GM21360 (cell line): ENCODE results near the gene EPHB6.

ENCODE experiments used
- ATAC-seq: cut with Tn5 transposase; IDR thresholded peaks from one replicate; pipeline ENCODE4 v1.9.1; 2021; ENCODE audit warnings: mild to moderate bottlenecking, moderate library complexity; ENCODE audit not compliant: unreplicated experiment

The EPHB6 gene

GRCh38 chr7:142894112-142894984 lies 39.5 kb downstream of the EPHB6 start:
- ATAC-seq, result no peak

GRCh38 chr7:142894985-142895593 lies 40.2 kb downstream of the EPHB6 start:
- ATAC-seq, result no peak

DNA sequence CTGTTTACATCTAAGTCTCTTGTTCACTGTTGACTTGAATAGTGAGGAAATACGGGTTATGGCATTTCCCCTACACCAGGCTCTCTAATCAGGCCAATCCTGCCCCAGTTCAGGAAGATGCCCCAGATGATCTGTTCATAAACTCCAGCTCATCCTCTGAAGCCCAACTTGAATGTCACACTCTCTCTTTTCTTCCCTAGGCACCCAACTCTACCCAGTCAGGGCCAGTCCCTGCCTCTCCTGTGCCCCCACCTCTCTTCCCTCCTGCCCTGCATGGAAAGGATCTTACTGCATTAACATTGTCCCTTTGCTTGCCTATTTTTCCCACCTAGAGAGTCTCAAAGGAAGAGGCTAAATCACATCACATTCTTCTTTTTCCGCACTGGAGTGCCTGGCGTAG lies 41.3 kb downstream of the EPHB6 start:
- ATAC-seq, result no peak

GRCh38 chr7:142896741-142897379 lies 42.0 kb downstream of the EPHB6 start:
- no peak for ATAC-seq

DNA sequence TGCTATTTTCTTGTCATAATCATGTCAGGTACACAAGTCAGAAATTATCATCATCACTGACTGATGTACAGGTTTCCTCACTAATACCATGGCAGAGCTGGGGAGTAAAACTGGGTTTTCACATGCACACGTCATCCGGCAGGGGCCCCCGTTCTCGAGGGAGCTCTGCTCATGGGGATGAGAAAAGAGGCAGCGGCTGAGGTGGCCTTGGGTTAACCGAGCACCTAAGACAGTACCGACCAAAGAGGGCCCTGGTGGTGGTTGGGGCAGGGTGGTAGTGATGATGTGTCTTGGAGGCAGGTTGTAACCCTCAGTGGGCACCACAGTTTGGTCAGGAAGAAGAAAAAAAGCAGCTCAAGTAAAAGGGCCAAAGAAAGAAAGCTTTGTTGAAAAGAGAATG lies 42.8 kb downstream of the EPHB6 start:
- no peak for ATAC-seq

- no peak for ATAC-seq
Observed at GRCh38 chr7:142898377-142899170, 43.7 kb downstream of the EPHB6 start.

DNA sequence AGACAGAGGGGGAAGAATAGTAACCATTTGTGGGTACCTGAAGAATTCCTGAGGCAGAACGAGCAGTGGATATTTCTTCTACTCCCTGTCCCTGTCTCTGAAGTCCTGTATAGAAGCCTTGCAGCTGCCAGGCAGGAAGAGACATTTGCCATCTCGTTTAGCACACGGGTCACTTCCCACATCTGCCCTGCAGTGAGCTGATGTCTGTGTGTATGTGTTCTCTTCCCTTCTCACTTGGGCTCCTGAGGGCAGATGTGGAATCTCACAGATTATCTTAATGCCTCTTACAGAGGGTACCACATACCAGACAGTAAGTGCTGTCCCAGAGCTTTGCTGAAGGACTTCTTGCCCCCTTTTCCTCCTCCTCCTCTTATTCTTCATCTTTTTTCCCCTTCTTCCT lies 44.8 kb downstream of the EPHB6 start:
- ATAC-seq, result no peak

DNA sequence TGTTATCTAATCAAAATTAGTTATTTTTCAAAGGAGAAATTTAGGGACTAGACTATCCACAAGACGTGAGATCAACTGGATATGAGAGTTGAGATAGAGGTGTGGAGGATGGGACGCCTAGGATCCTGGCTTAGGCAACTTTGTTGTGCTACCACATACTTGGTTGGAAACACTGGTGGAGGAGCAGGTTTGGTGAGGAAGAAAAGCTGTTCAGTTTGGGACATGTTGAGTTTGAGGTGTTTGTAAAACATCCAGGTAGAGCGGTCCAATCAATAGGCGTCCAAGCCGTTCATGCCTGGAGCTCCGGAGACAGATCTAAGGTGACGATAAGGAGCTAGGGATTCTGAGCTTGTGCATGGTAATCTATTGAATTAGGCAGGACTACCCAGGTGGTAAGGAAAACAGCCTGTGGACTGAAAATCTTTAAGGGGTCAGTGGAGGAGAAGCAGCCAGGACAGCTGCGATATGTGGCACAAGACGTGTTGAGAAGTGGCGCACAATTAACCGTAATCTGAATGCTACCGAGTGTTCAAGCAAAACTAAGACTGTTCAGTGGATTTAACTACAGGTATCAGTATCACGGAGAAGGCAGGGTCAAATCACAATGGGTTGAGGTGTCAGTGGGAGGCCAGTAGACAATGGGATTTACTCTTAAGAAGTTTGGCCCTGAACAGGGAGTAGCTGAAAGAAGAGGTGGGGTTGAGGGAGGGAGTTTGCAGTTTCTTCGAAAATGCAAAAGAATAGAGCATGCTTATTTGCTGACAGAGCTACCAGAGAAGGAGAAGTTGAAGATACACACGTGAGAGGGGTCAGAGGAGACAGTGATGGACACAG lies 46.8 kb downstream of the EPHB6 start:
- ATAC-seq, result no peak

DNA sequence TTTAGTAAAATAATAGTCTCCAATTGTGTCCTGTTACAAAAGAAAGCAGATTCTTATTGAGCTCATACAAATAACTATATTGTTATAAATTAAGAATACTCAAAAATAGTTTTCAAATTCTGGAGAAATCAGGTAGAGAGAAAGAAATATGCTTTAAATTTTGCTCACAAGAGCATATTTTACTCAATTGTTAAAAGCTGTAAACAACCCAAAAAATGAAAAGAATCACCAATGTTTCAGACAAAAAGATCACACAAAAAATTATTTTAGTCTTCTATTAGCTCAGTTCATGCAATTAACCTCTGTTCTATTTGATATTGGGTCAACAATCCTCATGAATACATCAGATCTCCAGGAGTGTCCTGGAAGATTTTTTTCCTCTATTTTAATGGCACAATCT lies 49.3 kb downstream of the EPHB6 start:
- ATAC-seq, result no peak

- no peak for ATAC-seq
Observed at GRCh38 chr7:142905759-142906158, 50.9 kb downstream of the EPHB6 start.

- no peak for ATAC-seq
Observed at GRCh38 chr7:142906643-142907042, 51.8 kb downstream of the EPHB6 start.

DNA sequence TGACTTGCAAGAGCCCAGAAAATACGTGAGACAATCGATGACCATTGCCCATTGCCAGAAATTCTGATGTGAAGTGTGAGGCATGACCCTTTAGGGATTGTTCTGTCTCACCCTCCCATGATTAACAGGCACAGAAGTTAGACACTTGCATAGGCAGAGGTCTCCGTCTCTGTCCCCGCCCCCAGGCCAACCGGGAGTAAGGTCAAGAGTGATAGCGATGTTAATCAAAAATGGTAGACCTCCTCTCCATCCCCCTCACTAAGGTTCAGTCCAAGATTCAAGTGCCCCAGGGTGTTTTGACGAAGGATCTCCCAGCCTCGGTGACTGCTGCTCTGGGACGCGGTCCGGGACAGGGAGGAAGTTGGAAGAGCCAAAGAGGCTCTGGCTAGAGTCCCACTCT lies 53.4 kb downstream of the EPHB6 start:
- ATAC-seq, result no peak

DNA sequence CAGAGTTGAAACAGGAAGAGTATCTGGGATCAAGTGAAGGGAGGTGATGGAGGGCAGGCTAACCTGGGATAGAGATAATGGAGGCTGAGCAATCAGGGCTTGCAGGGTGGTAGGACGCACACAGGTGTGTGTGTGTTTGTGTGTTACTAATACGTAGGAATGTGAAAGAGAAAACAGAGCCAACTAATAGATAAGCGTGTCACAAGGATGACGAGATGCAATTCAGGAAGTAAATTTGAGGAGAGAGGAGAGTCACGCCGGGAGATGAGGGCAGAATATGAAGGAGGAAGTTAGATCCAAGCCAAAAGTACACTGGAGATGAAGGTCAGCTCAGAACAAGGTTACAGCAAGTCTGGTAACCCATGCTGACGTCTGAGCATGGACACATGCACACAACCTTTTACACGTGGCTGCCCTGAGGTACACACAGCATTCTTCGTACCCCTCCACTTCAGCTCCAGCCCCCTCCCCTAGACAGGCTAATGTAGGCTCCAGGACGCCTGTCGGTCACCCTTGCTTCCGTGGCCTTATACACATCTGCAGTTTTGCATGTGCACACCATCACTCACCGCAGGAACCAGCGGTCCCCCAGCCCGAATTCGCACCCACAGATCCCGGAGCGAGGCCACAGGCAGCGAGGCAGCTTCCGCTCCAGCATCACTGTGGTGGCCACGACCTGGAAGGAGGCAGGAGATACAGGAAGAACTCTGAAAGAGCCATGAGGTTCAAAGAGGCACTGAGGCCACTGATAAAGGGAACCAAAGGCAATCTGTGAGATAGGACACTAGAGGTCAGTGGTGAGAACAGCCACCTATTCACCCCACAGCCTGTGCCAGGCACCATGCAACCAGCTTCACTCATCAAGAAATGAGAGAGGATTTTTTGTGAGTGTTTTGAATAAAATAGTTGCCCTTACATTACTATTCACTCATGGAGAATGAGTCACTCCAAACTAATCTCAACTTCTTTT lies 54.3 kb downstream of the EPHB6 start:
- no peak for ATAC-seq

GRCh38 chr7:142910031-142910433 lies 55.2 kb downstream of the EPHB6 start:
- no peak for ATAC-seq

GRCh38 chr7:142910481-142910880 lies 55.6 kb downstream of the EPHB6 start:
- ATAC-seq, result no peak

DNA sequence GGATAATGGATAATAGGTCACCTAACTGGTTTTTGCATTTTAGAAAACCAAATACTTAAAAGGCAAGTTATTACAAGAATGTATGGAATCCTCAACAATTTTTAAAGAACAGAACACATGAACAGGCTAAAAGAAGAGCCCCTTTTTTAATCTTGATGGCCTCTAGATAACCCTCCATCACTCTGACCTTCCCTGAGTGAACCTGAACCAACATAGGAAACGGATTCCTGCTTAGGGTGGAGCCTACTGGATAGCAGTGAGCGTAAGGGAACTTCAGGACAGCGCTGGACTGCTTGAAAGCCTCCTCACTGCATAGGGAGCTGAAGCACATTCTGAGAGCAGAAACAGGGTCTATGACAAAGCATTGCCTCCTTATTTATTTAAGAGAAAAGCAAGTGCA lies 58.2 kb downstream of the EPHB6 start:
- ATAC-seq, result no peak

- no peak for ATAC-seq
Observed at GRCh38 chr7:142913566-142913965, 58.7 kb downstream of the EPHB6 start.

DNA sequence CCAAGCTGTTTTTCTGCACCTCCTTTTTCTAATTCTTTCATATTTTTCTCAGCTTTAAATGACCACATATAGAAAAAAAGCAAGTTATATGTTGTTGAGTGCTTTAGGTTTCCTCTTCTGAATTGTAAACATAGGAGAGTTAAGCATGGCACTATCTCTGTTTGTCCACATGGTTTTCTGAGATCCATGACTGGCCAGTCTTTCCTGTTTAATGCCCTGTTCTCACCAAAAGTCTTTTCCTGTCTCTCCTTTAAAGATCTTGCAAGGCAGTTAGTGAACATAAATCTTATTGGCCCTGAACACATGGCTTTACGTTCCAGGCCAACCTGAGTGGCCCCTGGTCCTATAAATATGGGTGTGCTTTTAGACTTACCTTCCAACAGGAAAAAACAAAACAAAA lies 59.2 kb downstream of the EPHB6 start:
- no peak for ATAC-seq

- ATAC-seq, result no peak
Observed at GRCh38 chr7:142915315-142915714, 60.4 kb downstream of the EPHB6 start.
